ENCODE measurements around the gene TTC19.

Gene TTC19, protein sequence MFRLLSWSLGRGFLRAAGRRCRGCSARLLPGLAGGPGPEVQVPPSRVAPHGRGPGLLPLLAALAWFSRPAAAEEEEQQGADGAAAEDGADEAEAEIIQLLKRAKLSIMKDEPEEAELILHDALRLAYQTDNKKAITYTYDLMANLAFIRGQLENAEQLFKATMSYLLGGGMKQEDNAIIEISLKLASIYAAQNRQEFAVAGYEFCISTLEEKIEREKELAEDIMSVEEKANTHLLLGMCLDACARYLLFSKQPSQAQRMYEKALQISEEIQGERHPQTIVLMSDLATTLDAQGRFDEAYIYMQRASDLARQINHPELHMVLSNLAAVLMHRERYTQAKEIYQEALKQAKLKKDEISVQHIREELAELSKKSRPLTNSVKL

DNA sequence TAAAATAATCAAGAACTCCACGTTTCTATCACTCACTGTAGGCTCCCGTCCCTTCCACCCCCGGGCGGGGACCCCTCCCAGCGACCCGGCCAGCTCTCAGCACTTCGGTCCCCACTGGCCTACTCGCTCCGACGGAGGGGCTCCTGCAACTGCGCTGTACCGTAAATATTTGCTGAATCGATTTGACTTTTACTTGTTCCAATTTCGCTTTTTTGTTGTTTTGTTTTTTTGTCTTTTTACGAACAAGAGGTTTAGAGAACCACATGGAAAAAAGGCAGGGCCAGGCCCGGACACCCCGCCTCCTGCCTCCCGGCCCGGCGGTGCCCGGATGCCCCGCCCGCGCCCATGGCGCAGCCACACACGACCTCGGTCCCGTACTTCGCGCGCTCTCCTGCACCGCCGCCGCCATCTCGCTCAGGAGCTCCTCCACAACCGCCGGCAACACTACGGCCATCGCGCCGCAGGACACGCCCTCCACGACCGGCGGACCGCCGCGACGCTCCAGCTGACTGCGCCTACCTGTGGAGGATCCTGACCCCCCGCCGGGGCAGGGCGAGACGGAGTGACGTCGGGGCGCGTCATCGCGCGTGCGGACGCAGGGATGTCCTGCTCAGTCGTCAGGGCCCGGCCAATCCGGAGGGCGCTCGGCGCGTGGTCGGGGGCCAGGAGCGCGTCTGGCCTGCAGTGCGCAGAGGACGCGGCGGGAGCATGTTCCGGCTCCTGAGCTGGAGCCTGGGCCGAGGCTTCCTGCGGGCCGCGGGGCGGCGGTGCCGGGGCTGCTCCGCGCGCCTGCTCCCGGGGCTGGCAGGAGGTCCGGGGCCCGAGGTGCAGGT lies at the start of gene TTC19, which contains the start of gene ZSWIM7:
Gene TTC19 (plus strand): TSS at position 684 of the 833 bp plus-strand sequence. CDS start 25 bp downstream, at position 709.
Gene ZSWIM7 (minus strand): TSS at position 564 of the 833 bp plus-strand sequence. CDS start 110 bp downstream, at position 454.
- DNase-seq = peak; percentile 69 to 99 (median 95)

DNA sequence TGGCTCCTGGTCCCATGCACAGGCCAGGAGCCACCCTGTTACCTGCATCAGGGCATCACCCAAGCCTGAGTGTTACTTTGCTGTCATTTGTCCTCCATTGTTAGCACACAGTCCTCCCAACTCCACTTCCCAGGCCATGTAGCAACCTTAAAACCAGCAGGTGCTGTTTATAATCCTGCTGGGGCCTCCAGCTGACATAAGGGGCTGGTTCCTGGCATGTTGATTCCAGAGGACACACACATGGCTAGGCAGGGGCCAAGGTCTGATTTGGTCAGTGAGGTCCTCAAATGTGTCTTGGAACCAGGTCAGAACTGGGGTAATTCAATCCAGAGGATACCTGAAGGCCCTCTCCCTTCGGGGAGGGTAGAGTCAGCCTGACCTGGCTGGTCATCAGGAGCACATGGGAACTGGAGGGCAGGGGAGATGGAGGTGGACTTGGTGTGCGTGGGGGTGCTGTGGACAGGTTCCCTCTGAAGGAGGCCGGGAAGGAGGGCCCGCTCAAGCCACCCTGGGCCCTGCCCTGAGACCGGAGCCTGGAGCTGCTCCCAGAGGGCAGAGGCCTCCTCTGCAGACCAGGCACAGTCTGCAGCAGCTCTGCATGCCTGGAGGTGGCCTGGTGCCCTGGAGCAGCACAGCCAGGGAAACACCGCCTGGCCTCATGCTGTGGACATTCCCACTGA lies 48.1 kb upstream of the TTC19 start:
- no peak for DNase-seq

DNA sequence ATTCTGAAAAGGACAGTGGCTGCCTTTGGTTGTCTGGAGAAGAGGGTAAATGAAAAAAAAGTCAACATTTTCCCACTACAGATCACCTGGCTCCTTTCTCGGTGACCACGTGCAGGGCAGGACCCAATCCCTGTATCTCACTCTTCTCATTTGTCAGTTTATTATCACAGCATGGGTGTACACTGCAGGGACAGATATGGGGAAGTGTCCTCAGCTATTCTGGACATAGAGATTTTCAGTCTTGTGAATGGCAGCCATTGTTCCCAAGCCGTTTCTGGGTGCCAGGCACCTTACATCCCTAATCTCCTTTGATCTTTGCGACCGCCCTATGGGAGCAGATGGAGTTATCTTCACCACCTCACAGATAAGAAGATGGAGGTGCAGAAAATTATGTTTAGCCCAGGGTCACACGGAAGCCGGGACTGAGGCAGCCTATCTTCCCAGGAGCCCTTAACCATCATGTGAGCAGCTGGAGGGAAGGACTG lies 47.5 kb upstream of the TTC19 start:
- DNase-seq = no peak

DNA sequence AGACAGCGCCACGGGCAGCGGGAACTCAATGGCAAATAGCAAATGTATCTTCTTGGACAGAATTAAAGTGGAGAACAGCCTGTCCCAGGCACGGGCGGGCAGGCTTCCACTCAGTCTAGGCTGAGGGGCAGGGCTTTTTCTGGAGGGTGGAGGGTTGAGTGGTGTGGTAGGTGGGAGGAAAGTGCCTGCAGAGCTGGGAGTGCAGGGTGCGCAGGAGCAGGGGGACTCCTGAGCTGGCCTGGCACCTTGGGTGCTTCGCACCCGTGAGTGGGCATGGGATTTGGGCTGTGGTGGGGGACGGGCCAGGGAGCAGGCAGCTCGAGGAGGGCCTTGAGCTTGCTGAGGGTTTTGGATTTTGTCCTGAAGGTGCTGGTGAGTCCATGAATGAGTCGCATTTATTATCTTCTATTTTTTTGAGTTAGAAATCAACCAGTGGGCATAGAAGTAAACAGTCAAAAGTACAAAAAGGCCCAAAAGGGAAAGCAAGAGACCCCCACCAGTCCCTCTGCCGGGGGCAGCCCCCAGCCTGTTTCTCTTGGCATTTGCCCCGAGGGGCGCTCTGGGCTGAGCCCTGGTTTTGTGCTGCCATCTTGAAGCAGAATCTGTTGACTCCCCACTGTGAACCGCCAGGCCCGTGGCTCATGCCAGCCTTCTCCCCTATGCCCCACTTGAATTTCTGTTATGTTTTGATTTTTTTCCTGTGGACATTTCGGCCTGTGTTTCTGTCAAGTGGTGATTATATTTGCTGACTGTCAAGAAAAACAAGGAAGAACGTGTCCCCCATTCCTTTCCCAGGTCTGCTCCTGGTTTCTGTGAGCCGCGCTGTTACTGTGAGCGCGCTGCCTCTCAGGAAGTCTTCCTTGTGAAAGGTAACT lies 46.5 kb upstream of the TTC19 start:
- no peak for DNase-seq

DNA sequence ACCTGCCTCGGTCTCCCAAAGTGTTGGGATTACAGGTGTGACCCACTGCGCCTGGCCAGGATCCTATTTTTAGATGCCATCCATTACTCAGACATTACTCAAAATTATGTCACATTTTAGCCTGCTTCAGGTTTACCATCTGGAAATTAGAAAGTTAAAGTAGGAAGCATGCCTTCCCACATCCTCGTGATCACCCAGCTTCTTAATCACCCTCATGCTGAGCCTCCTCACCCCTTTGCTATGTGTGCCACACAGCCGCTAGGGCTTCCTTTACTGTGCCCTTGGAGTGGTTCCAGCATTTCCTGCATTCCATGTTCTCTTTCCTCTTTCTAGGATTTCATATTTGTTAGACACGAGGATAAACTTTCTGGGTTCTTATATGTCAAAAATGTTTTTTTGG lies 45.4 kb upstream of the TTC19 start:
- DNase-seq = no peak

DNA sequence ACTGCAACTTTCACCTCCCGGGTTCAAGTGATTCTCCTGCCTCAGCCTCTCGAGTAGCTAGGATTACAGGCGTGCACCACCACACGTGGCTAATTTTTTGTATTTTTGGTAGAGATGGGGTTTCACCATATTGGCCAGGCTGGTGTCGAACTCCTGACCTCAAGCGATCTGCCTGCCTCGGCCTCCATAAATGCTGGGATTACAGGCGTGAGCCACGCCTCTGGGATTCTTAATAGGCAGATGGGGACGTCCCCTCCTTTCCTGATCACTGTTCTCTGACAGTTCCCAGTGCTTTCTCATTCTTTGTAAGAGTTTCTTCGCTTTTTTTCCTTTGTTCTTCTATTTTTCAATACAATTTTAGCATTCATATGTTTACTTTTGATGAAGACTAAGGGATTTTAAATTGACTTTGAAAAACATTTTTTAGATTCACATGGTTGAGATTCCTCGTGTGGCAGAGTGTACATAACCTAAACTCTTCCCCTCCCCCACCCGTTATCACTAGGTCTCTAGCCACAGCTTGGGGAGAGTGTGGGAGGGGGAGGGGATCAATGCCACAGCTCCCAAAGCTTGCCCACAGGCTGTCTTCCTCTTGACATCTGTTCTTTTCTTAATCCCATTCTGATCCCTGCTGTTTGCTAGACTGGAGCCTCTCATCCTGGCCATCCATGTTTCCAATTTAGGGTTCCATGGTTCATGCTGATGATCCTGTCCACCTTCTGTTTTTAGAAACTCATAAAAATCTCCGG lies 43.7 kb upstream of the TTC19 start:
- DNase-seq = no peak

DNA sequence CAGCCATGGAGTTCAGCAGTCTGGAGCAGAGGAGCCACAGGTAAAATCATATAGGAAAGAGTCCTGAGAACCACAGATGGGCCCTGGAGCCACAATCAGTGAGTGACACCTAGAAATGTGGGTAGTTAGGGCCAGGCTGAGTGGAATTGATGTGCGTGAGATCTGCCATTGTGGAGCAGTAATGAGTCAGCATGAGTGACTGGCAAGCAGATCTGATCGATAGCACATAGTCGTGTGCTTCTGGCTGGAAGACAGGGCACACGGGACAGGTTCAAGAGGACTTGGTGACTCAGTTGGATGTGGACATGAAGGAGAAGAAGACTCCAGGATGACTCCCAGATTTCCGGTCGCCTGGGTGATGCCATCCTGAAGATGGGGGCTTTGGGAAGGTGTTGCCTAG lies 42.4 kb upstream of the TTC19 start:
- no peak for DNase-seq

DNA sequence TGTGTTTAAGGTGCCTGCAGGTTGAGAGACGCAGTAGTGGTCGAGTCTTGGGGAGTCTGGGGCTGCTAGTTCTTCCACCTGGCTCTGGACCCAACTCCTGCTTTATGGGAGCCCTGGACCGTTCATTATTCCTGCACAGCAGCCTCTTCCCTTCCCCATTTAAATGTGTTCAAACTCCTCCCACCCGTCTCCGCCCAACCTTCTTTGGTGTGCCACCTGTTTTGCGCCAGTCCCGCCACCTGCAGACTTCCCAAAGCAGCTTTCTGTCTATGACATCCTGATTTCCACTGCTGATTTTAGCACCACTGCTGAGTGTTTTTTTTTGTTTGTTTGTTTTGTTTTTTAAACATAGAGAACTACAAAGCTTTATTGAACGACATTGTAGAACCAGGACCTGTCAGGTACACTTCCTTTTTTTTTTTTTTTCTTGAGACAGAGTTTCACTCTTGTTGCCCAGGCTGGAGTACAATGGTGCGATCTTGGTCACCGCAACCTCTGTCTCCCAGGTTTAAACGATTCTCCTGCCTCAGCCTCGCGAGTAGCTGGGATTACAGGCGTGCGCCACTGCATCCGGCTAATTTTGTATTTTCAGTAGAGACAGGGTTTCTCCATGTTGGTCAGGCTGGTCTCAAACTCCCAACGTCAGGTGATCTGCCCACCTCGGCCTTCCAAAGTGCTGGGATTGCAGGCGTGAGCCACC lies 41.9 kb upstream of the TTC19 start:
- DNase-seq = no peak

DNA sequence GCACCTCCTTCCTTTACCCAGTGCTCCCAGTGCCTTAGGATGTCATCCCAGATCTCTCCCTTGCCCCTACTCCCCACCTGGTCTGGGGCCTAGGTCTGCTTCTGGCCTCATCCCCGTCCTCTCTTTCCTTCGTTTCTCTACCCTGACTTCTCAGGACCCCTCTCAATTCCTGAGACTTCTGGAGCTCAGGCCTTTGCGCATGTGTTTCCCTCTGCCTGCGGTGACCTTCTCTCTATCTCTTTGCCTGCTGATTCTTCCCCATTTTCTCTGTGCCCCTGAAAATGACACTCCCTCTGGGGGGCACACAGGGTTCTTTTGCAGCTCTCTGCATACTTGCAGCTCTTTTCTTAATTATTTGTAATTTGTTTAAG lies 41.2 kb upstream of the TTC19 start:
- no peak for DNase-seq

DNA sequence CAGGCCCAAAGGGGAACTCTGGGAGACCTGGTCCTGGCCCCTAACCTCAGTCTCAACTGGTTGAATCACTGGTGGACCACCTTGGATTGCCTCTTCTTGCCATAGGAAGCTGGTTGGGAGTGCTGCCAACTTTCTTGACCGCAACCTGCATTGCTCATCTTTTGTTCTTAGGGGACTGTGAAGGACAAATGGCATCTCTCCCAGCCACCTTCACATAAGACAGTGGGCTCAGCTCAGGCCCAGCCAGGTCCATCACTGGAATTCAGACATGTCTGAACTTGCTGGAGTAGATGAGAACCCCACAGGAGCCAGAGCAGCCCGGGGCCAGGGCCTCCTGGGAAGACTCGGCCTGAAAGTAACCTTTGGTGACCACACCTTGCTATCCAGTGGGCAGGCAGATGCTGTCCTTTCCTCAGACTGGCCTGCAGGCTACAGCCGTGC lies 35.9 kb upstream of the TTC19 start:
- no peak for DNase-seq

DNA sequence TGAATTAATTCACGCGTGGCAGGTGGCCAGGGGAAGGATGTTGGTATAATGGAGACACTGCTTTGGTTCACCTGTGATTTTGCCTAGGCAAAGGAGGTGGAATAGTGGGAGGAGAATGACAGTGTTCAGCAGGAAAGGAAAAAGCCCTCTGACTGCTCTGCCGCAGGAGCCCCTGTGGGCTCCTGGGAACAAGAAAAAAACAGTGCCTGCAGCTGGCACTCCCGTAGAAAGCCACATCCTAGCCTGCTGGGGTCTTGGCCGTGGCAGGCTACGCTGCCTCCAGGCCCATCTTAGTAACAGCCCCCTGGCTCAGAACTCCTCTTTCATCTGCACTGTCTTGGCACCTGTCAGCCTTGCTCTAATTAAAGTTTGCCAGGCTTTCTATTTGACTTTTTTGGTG lies 34.1 kb upstream of the TTC19 start:
- DNase-seq = peak in 3 of 51 donors; percentile 9 to 21 (median 10)

DNA sequence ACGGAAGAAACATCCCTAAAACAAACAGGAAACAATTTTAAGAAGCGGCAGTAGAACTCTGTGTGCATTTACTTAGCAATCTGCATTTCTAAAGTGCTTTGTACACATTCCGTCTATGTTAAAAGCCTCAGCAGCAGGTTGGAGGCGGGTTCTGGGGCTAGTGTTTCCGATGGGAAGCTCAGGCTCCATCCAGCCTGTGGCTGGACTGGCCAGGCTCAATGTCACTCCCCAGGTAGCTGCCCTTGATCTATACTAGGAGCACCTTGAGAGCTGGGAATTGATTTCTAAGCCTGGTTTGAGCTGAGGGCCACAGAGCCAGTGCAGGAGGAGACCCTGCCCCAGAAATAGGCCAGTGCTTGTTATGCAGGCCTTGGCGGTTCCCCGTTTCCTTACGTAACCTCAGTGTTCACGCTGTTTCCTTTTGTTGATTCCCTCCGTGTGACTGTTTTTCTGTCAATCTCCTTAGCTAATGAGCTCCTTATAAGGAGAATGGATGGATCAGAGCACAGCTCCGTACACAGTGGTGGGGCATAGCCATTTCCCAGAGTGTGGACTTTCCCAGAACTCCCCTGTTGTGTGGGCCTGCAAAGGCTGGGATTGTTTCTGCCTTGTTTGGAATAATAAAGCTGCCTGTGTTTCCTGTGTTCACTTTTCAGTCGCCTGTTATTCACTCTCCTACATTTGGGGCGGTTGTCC lies 33.3 kb upstream of the TTC19 start:
- DNase-seq = peak in 14 of 51 donors; percentile 23 to 65 (median 41)

DNA sequence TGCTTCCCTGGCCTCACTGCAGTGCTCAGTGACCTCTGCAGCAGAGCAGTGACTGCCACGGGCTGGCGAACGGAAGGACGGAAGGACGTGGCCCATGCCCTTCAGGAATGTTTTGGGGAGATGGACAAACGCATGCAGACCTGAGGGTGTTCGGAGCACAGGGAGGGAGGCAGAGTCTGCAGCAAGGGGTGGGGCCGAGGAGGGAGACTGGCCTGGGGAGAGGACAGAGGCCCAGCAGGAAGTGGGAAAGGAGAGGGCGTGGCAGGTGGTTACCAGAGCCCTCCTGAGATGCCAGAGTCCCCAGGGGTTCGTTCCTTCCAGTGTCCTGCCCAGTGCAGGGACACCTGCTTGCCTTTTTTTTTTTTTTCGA lies 32.8 kb upstream of the TTC19 start:
- peak in 1 of 51 donors; percentile 65 for DNase-seq

DNA sequence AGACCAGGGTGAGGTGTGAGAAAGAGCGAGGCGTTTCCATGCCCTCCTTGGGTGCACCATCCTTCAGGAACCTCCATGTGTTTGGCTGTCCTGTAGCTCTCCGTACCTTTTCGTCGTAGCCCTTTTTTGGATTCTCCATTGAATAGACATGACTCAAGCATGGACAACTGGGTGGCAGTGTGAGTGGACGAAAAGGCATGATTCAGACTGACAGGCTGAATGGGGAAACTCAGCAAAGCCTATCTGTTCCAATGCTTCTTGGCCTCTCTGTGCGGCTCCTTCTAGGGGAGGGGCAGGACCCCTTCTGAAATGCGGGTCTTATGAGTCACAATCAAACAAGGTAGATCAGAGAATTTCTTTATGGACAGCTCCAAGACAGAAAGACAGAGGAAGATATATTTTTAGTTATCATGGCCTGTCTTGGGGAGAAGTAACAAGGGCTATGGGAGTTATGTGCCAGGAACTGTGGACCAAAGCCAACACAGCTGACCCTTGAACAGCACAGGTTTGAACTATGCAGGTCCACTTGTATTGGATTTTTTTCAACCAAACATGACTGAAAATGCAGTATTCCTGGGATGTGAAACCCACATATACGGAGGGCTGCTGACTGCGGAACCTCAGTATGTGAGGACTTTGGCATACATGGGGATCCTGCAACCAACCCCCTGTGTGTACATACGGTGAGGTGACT lies 31.8 kb upstream of the TTC19 start:
- no peak for DNase-seq

DNA sequence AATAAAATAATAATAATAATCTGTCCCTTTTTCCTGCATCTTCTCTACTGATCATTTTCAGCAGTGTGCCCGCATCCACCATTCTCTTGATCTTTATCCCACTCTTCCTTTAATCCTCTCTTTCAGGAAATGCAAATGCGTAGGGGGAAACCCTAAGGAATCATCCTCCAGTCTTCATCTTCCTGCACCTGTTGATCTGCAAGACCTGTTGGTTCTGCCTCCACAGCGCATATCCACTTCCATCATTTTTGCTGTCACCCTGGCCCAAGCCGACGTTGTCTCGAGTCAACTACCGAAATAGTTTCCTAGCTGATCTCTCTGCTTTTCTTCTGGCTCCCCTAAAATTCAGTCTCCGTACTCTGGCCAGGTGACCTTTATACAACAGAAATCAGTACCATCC lies 30.2 kb upstream of the TTC19 start:
- no peak for DNase-seq

DNA sequence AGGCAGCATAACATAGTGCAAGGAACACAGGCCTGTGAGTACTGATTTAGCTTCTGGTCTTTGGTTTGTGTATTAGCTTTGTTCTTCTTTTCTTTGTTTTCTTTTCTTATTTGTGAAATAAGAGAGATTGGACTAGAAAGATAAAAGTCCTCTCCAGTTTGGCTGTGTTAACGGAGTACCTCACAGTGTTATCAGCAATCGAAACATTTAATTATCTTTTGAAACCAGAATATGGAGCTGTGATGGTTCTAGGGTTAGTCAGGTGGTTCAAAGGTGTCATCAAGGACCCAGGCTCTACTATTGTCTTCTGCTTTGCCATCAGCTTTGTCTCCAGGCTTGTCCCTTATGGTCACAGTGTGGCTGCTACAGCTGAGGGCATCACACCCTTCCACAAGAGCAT lies 29.1 kb upstream of the TTC19 start:
- no peak for DNase-seq

DNA sequence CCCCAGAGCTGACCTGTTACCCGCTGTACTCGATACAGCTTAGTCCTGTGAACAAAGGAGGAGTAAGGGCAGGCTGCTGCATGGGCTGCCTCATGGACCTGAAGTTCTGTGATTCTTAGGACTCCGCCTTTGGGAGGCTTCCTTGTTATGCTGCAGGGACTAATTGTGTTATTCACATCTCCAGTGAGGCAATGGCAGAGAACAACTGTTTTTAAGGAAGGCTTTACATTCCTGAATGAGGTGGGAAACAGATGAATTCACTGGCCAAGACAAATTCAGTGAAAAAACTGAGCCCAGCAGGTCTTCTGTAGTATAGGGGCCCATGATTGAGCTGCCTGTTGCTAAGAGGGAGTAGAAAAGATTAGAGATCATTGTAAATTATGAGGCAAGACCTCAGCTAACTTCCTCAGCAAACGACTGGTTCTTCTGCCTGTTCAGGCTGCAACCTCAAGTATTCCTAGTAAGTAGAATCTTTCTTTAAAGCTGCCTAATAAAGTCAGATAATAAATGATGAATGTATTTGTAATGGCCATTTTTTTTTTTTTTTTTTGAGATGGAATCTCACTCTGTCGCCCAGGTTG lies 28.4 kb upstream of the TTC19 start:
- no peak for DNase-seq

DNA sequence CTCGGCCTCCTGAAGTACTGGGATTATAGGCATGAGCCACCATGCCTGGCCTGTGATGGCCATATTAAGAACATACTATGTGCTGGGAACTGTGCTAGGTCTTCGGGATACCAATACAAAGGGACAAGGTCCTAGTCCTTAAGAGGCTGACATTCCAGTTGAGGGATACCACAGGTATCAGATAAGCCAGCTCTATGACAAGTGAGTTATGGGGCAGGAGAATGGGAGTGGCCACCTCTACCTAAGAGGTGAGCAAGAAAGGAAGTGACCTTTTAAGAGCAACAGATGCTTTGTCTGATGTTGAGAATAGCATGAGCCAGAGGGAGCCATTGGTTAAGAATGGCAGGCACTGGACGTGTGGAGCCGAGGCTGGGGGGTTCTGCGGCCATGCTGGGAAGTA lies 27.7 kb upstream of the TTC19 start:
- no peak for DNase-seq
